MM.1S (cell line): ENCODE measurements around the gene UNK.

Source experiments
- DNase-seq: peaks from one replicate; pipeline ENCODE4 v3.0.0-alpha.2; 2015
- H2AFZ ChIP-seq: fragments of 300-600 bp; sonication (generic); 2 replicates; pipeline ENCODE4 v1.6.0; 2016; ENCODE audit warnings: antibody characterized with exemption, low read length
- H3F3A ChIP-seq: fragments of 300-600 bp; sonication (generic); 2 replicates; pipeline ENCODE4 v1.6.1; 2016; ENCODE audit warnings: mild to moderate bottlenecking, antibody characterized with exemption, low read length, moderate library complexity, mixed read lengths; ENCODE audit not compliant: insufficient read depth
- H3K27ac ChIP-seq: fragments of 300-600 bp; sonication (generic); 2 replicates; pipeline ENCODE4 v1.5.1; 2016; ENCODE audit warnings: mild to moderate bottlenecking, low read length
- H3K27me3 ChIP-seq: fragments of 300-600 bp; sonication (generic); replicated peaks from 2 replicates; pipeline ENCODE4 v1.6.0; 2016; ENCODE audit warnings: low read length; ENCODE audit not compliant: insufficient read depth
- H3K36me3 ChIP-seq: fragments of 300-600 bp; sonication (generic); replicated peaks from 2 replicates; pipeline ENCODE4 v1.6.1; 2016; ENCODE audit warnings: mild to moderate bottlenecking, low read length, mixed read lengths; ENCODE audit not compliant: insufficient read depth
- H3K4me1 ChIP-seq: fragments of 300-600 bp; sonication (generic); 2 replicates; pipeline ENCODE4 v1.6.1; 2016; ENCODE audit warnings: low read length, mixed read lengths
- H3K4me2 ChIP-seq: fragments of 300-600 bp; sonication (generic); 2 replicates; pipeline ENCODE4 v1.6.0; 2016; ENCODE audit warnings: low read depth, low read length
- H3K4me3 ChIP-seq: fragments of 300-600 bp; sonication (generic); 2 replicates; pipeline ENCODE4 v1.5.1; 2016; ENCODE audit warnings: low read length, mixed read lengths
- H3K79me2 ChIP-seq: fragments of 300-600 bp; sonication (generic); 2 replicates; pipeline ENCODE4 v1.6.1; 2016; ENCODE audit warnings: mixed run types, low read length, mixed read lengths
- H3K9ac ChIP-seq: fragments of 300-600 bp; sonication (generic); 2 replicates; pipeline ENCODE4 v1.6.1; 2016; ENCODE audit warnings: low read length, mixed read lengths
- H3K9me2 ChIP-seq: fragments of 300-600 bp; sonication (generic); replicated peaks from 2 replicates; pipeline ENCODE4 v1.6.1; 2016; ENCODE audit warnings: mild to moderate bottlenecking, low read length, mixed read lengths; ENCODE audit not compliant: insufficient read depth
- H3K9me3 ChIP-seq: fragments of 300-600 bp; sonication (generic); replicated peaks from 2 replicates; pipeline ENCODE4 v1.6.1; 2016; ENCODE audit warnings: mild to moderate bottlenecking, low read length, mixed read lengths; ENCODE audit not compliant: insufficient read depth
- H4K20me1 ChIP-seq: fragments of 300-600 bp; sonication (generic); 2 replicates; pipeline ENCODE4 v1.6.1; 2016; ENCODE audit warnings: mild to moderate bottlenecking, low read length, moderate library complexity, mixed read lengths; ENCODE audit not compliant: insufficient read depth
- CTCF ChIP-seq: fragments of 300-600 bp; sonication (generic); IDR thresholded peaks from 2 replicates; pipeline ENCODE4 v1.5.1; 2016; ENCODE audit warnings: antibody characterized with exemption, low read length, mixed read lengths
- EZH2 ChIP-seq: fragments of 300-600 bp; sonication (generic); optimal IDR thresholded peaks from 2 replicates; pipeline ENCODE3; 2017; ENCODE audit warnings: low read depth, mild to moderate bottlenecking, antibody characterized with exemption, low read length, mixed read lengths
- EZH2phosphoT487 ChIP-seq: fragments of 300-600 bp; sonication (generic); IDR thresholded peaks from 2 replicates; pipeline ENCODE4 v1.6.1; 2018; ENCODE audit warnings: antibody characterized with exemption, low read length

Gene UNK

GRCh38 chr17:75807861-75808260, 23.3 kb downstream of the UNK start:
- H3K36me3 ChIP-seq: peaks cover 5% of the 10 kb centered on the region; the same call in 1 of the 2 replicates
- H3K27me3 ChIP-seq: no peaks in the 10 kb centered on the region
- no peaks in the 10 kb centered on the region for H3K9me2 ChIP-seq
- H3K4me2 ChIP-seq: no peak overlapping the region
- no peaks in the 10 kb centered on the region for H3K79me2 ChIP-seq
- no peak overlapping the region for H3K9ac ChIP-seq
- H3K4me1 ChIP-seq: no peaks in the 10 kb centered on the region
- no peak overlapping the region for H3K27ac ChIP-seq
- H4K20me1 ChIP-seq: no peaks in the 10 kb centered on the region
- no peaks in the 10 kb centered on the region for H3K9me3 ChIP-seq
- no peaks in the 10 kb centered on the region for H3F3A ChIP-seq
- H2AFZ ChIP-seq: no peak overlapping the region
- TF ChIP-seq EZH2phosphoT487 (no peak), EZH2 (no peak), CTCF (no peak)
- no peak for DNase-seq
- no peak overlapping the region for H3K4me3 ChIP-seq

GRCh38 chr17:75808549-75808904, 23.9 kb downstream of the UNK start:
- H3K4me2 ChIP-seq: no peak overlapping the region
- H3K27ac ChIP-seq: no peak overlapping the region
- TF ChIP-seq EZH2phosphoT487: no peak
- no peaks in the 10 kb centered on the region for H3F3A ChIP-seq
- peaks cover 5% of the 10 kb centered on the region; the same call in 1 of the 2 replicates for H3K36me3 ChIP-seq
- no peaks in the 10 kb centered on the region for H3K4me1 ChIP-seq
- H3K9me2 ChIP-seq: no peaks in the 10 kb centered on the region
- H3K9ac ChIP-seq: no peak overlapping the region
- no peak overlapping the region for H2AFZ ChIP-seq
- H3K9me3 ChIP-seq: no peaks in the 10 kb centered on the region
- H4K20me1 ChIP-seq: no peaks in the 10 kb centered on the region
- H3K79me2 ChIP-seq: no peaks in the 10 kb centered on the region
- no peaks in the 10 kb centered on the region for H3K27me3 ChIP-seq
- no peak for DNase-seq
- H3K4me3 ChIP-seq: no peak overlapping the region

- H3K27ac ChIP-seq: no peak overlapping the region
Observed at GRCh38 chr17:75808905-75809621, 24.5 kb downstream of the UNK start.

More at GRCh38 chr17:75808905-75809621, 24.5 kb downstream of the UNK start:
- no peak overlapping the region for H3K4me3 ChIP-seq
- no peak overlapping the region for H3K4me2 ChIP-seq
- H3K4me1 ChIP-seq: no peaks in the 10 kb centered on the region
- H3K79me2 ChIP-seq: no peaks in the 10 kb centered on the region
- H3K9me3 ChIP-seq: no peaks in the 10 kb centered on the region
- H2AFZ ChIP-seq: no peak overlapping the region
- H3K9ac ChIP-seq: no peak overlapping the region
- no peak for DNase-seq
- no peaks in the 10 kb centered on the region for H3K9me2 ChIP-seq
- H3K27me3 ChIP-seq: no peaks in the 10 kb centered on the region
- H3F3A ChIP-seq: no peaks in the 10 kb centered on the region
- H3K36me3 ChIP-seq: peaks cover 5% of the 10 kb centered on the region; the same call in 1 of the 2 replicates
- no peaks in the 10 kb centered on the region for H4K20me1 ChIP-seq
- no peak for TF ChIP-seq CTCF
- TF ChIP-seq EZH2: no peak
- TF ChIP-seq EZH2phosphoT487: no peak
